ENCODE results near the gene TMPRSS13. TPM values are rescaled to one million over a fixed set of nuclear protein-coding genes. Genes with fewer than 3 reads are reported as not detected.

TMPRSS13 gene
- total RNA-seq, 4 donors from 2014 or later: 11.1 to 31.7 (median 21.0) TPM

- intact Hi-C loops (cut with DNase I): no loop called here
- no peak overlapping the region for H3K4me3 ChIP-seq
- 31% methylated on average over 6 of the region's 6 CpGs for WGBS, 2 donors
- DNase-seq: no peak
- no peaks in the 10 kb centered on the region for H3K36me3 ChIP-seq
- peaks cover 0 to 27% (median 0%) of the 10 kb centered on the region in 3 donors for H3K4me1 ChIP-seq
- no peak overlapping the region for H3K27ac ChIP-seq
- H3K27me3 ChIP-seq: peaks cover 0 to 7% (median 0%) of the 10 kb centered on the region in 4 donors
- H3K9me3 ChIP-seq: no peaks in the 10 kb centered on the region
- TF ChIP-seq POLR2A (IDR thresholded peaks at IDR 0.05) (no peak), CTCF (IDR thresholded peaks at IDR 0.05) (no peak)
Measured at GRCh38 chr11:117936973-117937372, 7.8 kb upstream of the TMPRSS13 start.

DNA sequence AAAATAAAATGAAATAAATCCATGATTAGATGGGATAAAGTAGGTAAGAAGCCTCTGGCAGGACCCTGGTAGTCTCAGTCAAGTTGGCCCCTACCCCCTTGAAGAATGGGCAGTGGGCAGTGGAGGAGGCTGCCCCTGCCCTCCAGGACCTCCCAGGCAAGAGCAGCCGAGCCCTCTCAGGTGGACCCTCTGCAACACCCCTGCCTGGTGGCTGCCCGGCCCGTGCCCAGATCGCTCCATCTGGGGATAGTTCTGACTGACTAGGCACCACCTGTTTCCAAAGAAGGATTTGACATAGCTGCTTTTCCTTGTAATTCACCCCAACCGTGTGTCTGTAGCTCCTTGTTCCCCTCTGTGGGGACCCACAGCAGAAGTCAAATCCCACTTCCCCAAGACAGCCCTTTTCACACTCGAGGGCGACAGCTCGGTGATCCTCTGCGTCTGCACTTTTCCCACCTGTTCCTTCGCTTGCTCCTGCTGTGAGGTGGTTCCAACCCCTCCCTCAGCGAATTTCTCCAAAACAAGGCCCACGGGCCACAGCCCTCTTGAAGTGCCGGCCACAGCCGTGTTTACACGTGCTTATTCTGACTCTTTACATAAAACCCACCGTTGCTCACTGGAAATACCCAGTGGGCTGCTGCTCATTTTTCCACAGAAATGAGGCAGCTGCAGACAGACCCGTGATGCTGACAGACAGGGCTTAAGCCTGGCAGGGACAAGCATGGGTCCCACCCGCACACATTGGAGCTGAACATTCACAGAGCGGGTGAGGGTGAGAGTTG lies 5.5 kb upstream of the TMPRSS13 start:
- Histone ChIP-seq H3K27ac (no peak overlapping the region), H3K4me1 (peaks cover 0 to 41% (median 0%) of the 10 kb centered on the region in 3 donors), H3K27me3 (peaks cover 0 to 7% (median 0%) of the 10 kb centered on the region in 4 donors), H3K4me3 (no peak overlapping the region), H3K9me3 (no peaks in the 10 kb centered on the region), H3K36me3 (no peaks in the 10 kb centered on the region)
- WGBS, 2 donors: 83 to 84% methylated on average over 17 to 19 of the region's 19 CpGs
- intact Hi-C loops (cut with DNase I): no loop called here
- no peak for DNase-seq
- TF ChIP-seq CTCF (IDR thresholded peaks at IDR 0.05): no peak
- no peak for TF ChIP-seq POLR2A (IDR thresholded peaks at IDR 0.05)

DNA sequence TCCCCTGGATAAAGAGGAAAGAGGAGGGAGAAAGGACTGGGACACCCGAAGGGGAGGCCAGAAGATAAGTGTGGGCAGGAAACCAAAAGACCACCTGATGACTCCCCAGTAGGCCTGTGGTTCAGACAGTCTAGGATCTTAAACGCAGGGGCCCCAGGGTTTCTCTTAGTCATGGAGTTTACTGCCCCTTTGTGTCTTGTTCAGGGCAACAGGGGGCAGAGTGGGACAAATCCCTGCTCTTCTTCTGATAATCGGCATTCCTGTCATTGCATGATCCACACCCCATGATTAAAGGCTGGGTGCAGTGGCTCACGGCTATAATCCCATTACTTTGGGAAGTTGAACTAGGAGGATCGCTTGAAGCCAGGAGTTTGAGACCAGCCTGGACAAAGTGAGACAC lies 4.7 kb upstream of the TMPRSS13 start:
- 33 to 82% methylated on average over 1 to 3 of the region's 5 CpGs for WGBS, 2 donors
- H3K4me3 ChIP-seq: no peak overlapping the region
- H3K4me1 ChIP-seq: peaks cover 0 to 49% (median 3%) of the 10 kb centered on the region in 3 donors
- H3K27ac ChIP-seq: no peak overlapping the region
- peaks cover 0 to 7% (median 0%) of the 10 kb centered on the region in 4 donors for H3K27me3 ChIP-seq
- no peak for DNase-seq
- intact Hi-C loops (cut with DNase I): no loop called here
- no peaks in the 10 kb centered on the region for H3K9me3 ChIP-seq
- TF ChIP-seq CTCF (IDR thresholded peaks at IDR 0.05) (no peak), POLR2A (IDR thresholded peaks at IDR 0.05) (no peak)
- no peaks in the 10 kb centered on the region for H3K36me3 ChIP-seq

GRCh38 chr11:117933475-117933874 lies 4.3 kb upstream of the TMPRSS13 start:
- no peak for DNase-seq

More at GRCh38 chr11:117933475-117933874, 4.3 kb upstream of the TMPRSS13 start:
- 91% methylated on average over 4 of the region's 4 CpGs for WGBS, 2 donors
- intact Hi-C loops (cut with DNase I): no loop called here
- no peak overlapping the region for H3K4me3 ChIP-seq
- H3K9me3 ChIP-seq: no peaks in the 10 kb centered on the region
- TF ChIP-seq POLR2A (IDR thresholded peaks at IDR 0.05): no peak
- TF ChIP-seq CTCF (IDR thresholded peaks at IDR 0.05): no peak
- peaks cover 0 to 7% (median 0%) of the 10 kb centered on the region in 4 donors for H3K27me3 ChIP-seq
- peaks cover 0 to 53% (median 3%) of the 10 kb centered on the region in 3 donors for H3K4me1 ChIP-seq
- H3K27ac ChIP-seq: no peak overlapping the region
- no peaks in the 10 kb centered on the region for H3K36me3 ChIP-seq

All from esophagus squamous epithelium (tissue), 5 donors.